K562 (cell line): ENCODE data around the gene KBTBD2. TPM values are rescaled to one million over a fixed set of nuclear protein-coding genes. Genes with fewer than 3 reads are reported as not detected.
A peak's percentile ranks its signal among the peaks of the same experiment; 100 is the strongest.

Source experiments
- BACH1 ChIP-seq: fragments of 200-800 bp; sonication (Bioruptor generic); IDR thresholded peaks from 2 replicates; pipeline ENCODE4 v1.6.1; 2016; ENCODE audit warnings: missing genetic modification characterization, missing compliant biosample characterization
- ELK1 ChIP-seq: sonication (generic); formaldehyde crosslinking; IDR thresholded peaks from 2 replicates; pipeline ENCODE4 v1.8.1; 2022; ENCODE audit warnings: missing genetic modification reagents
- NEUROD1 ChIP-seq: fragments of 150-350 bp; IDR thresholded peaks from 2 replicates; pipeline ENCODE4 v1.6.1; 2014; ENCODE audit warnings: borderline replicate concordance, low read length, low read depth; ENCODE audit not compliant: partially characterized antibody
- NFE2L1 ChIP-seq: fragments of 450-650 bp; IDR thresholded peaks from 2 replicates; pipeline ENCODE4 v1.6.1; 2016; ENCODE audit warnings: missing genetic modification characterization, low read depth, mild to moderate bottlenecking, missing compliant biosample characterization, moderate library complexity, borderline replicate concordance
- OTX1 ChIP-seq: fragments of 450-650 bp; formaldehyde crosslinking; IDR thresholded peaks from 2 replicates; pipeline ENCODE4 v1.4.0; 2022; ENCODE audit warnings: mild to moderate bottlenecking
- PML ChIP-seq: IDR thresholded peaks from 2 replicates; pipeline ENCODE4 v1.6.1; 2012; ENCODE audit warnings: low read length, inconsistent platforms
- TCFL5 ChIP-seq: fragments of 250-450 bp; sonication (Bioruptor Pico); conservative IDR thresholded peaks from 2 replicates; pipeline ENCODE4 v1.6.1; 2021; ENCODE audit warnings: mild to moderate bottlenecking, moderate library complexity, matching md5 sums
- TFAM ChIP-seq: fragments of 250-450 bp; sonication (Bioruptor Pico); conservative IDR thresholded peaks from 2 replicates; pipeline ENCODE4 v1.5.0; 2021; ENCODE audit warnings: mild to moderate bottlenecking, moderate library complexity
- TFAP4 ChIP-seq: sonication (generic); formaldehyde crosslinking; IDR thresholded peaks from 2 replicates; pipeline ENCODE4 v1.8.0; 2022; ENCODE audit warnings: missing genetic modification reagents, mild to moderate bottlenecking, moderate library complexity, borderline replicate concordance
- WHSC1 ChIP-seq: IDR thresholded peaks from one replicate; pipeline ENCODE4 v1.6.1; 2012; ENCODE audit warnings: low read length, control low read depth, inconsistent platforms
- YY1 ChIP-seq, 3 experiments: IDR thresholded peaks; 2 replicates each; pipeline ENCODE4 v1.6.1; 2011; ENCODE audit warnings: low read length in 2 of 3, mild to moderate bottlenecking in 2 of 3, moderate library complexity in 2 of 3, borderline replicate concordance in 1 of 3, control low read depth in 1 of 3, low read depth in 1 of 3; ENCODE audit not compliant: insufficient read depth in 3 of 3, insufficient replicate concordance in 2 of 3, control insufficient read depth in 1 of 3, insufficient read length in 1 of 3; ENCODE audit errors: extremely low read depth in 1 of 3
- ZNF143 ChIP-seq: sonication (generic); formaldehyde crosslinking; IDR thresholded peaks from 2 replicates; pipeline ENCODE4 v1.9.0; 2022; ENCODE audit warnings: mild to moderate bottlenecking, missing genetic modification reagents
- polyA plus RNA-seq, 8 experiments: library from polyadenylated mRNA; depleted of rRNA in 4 of 8; stranded (reverse) in 5 of 8; unstranded in 3 of 8; fragments of >200 nt; fragmentation: Nextera tagmentation in 2 of 8; fragmentation: Illumina TruSeq in 1 of 8; extraction: Ambion mirVana in 2 of 8; extraction: Trizol in 1 of 8; gene quantifications; 2 replicates each; pipeline versions ENCODE4 v1.2.1 to v1.2.3, GENCODE V29; 2011 to 2014; ENCODE audit warnings: inconsistent platforms in 1 of 8, missing spikeins in 1 of 8
- total RNA-seq, 7 experiments: library from RNA; depleted of rRNA in 6 of 7; stranded (reverse); fragments of >200 nt in 6 of 7; fragmentation: Illumina TruSeq in 2 of 7; extraction: Trizol in 2 of 7; gene quantifications; 2 replicates each; pipeline versions ENCODE4 v1.2.1 to v1.2.3, GENCODE V29; 2011 to 2021; ENCODE audit warnings: low replicate concordance in 1 of 7
- TF ChIP-seq, protein P1 (sequence below): fragments of 450-650 bp; IDR thresholded peaks from 2 replicates; pipeline ENCODE4 v1.6.1; 2017; ENCODE audit warnings: mild to moderate bottlenecking, moderate library complexity
- TF ChIP-seq, protein P2 (sequence below): fragments of 450-650 bp; IDR thresholded peaks from 2 replicates; pipeline ENCODE4 v1.6.1; 2016; ENCODE audit warnings: low read depth

Gene KBTBD2
- total and polyA plus RNA-seq, 9 of the 15 experiments (the other 6 are each of a cell fraction or from before 2014, with no cell fraction given): 22.8 to 62.2 (median 30.8) TPM

DNA sequence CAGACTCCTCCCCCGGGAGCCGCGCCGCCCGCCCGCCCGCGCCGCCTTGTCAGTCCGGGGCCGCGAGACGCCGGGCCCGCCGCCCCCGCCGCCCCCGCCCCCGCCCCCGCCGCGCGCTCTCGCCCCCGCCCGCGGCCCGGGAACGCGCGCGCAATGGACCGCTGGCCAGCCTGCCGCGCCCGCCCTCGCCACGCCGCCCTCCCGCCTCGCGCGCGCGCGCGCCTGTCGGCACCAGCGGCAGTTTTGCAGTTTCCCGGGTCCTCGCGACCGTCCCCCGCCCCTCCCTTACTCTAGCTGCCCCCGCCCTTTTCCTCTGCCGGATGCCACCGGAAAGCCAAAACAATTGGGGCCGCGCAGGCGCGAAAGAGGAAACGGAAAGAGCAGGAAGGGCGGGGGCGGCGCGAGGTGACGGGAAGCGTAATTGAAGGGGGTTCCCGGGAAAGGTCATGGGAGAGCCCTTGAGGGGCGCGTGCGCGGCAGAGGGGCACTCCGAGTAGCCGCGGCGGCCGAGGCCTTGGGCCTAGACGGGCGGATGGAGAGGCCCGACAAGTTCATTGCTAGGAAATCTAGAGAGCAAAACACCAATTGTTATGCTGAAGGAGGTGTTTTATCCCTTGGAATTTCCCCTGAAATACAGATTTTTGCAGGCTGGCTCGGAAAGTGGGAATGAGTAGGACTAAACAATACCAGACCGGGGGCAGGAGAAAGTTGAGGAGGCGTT lies 400 bp upstream of the KBTBD2 start (continued):
- no peak for TF ChIP-seq OTX1 (CRISPR knock-in tag)
- TF ChIP-seq TCFL5 (CRISPR knock-in tag): no peak
- TF ChIP-seq YY1 (IDR thresholded peaks at IDR 0.05; ENCODE audit: borderline replicate concordance in 1 of 3, control insufficient read depth in 1 of 3, extremely low read depth in 1 of 3, insufficient read depth in 3 of 3, insufficient read length in 1 of 3, insufficient replicate concordance in 2 of 3, low read depth in 1 of 3, low read length in 2 of 3): peak in 1 of 3 experiments; percentile 28
- TF ChIP-seq BACH1 (tag): no peak
- no peak for TF ChIP-seq NFE2L1 (tag)
- TF ChIP-seq ELK1 (CRISPR knock-in tag): no peak
- TF ChIP-seq, protein P1, sequence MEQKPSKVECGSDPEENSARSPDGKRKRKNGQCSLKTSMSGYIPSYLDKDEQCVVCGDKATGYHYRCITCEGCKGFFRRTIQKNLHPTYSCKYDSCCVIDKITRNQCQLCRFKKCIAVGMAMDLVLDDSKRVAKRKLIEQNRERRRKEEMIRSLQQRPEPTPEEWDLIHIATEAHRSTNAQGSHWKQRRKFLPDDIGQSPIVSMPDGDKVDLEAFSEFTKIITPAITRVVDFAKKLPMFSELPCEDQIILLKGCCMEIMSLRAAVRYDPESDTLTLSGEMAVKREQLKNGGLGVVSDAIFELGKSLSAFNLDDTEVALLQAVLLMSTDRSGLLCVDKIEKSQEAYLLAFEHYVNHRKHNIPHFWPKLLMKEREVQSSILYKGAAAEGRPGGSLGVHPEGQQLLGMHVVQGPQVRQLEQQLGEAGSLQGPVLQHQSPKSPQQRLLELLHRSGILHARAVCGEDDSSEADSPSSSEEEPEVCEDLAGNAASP: no peak
- TF ChIP-seq TFAP4 (CRISPR knock-in tag): peak; percentile 23; the same call in 1 of the 2 replicates
- no peak for TF ChIP-seq ZNF143
- no peak for TF ChIP-seq TFAM
- 0 out of 2 replicates have a peak, but pooled peaks have one; percentile 48 for TF ChIP-seq PML
- no peak for TF ChIP-seq NEUROD1
- no peak for TF ChIP-seq WHSC1
- TF ChIP-seq, protein P2, sequence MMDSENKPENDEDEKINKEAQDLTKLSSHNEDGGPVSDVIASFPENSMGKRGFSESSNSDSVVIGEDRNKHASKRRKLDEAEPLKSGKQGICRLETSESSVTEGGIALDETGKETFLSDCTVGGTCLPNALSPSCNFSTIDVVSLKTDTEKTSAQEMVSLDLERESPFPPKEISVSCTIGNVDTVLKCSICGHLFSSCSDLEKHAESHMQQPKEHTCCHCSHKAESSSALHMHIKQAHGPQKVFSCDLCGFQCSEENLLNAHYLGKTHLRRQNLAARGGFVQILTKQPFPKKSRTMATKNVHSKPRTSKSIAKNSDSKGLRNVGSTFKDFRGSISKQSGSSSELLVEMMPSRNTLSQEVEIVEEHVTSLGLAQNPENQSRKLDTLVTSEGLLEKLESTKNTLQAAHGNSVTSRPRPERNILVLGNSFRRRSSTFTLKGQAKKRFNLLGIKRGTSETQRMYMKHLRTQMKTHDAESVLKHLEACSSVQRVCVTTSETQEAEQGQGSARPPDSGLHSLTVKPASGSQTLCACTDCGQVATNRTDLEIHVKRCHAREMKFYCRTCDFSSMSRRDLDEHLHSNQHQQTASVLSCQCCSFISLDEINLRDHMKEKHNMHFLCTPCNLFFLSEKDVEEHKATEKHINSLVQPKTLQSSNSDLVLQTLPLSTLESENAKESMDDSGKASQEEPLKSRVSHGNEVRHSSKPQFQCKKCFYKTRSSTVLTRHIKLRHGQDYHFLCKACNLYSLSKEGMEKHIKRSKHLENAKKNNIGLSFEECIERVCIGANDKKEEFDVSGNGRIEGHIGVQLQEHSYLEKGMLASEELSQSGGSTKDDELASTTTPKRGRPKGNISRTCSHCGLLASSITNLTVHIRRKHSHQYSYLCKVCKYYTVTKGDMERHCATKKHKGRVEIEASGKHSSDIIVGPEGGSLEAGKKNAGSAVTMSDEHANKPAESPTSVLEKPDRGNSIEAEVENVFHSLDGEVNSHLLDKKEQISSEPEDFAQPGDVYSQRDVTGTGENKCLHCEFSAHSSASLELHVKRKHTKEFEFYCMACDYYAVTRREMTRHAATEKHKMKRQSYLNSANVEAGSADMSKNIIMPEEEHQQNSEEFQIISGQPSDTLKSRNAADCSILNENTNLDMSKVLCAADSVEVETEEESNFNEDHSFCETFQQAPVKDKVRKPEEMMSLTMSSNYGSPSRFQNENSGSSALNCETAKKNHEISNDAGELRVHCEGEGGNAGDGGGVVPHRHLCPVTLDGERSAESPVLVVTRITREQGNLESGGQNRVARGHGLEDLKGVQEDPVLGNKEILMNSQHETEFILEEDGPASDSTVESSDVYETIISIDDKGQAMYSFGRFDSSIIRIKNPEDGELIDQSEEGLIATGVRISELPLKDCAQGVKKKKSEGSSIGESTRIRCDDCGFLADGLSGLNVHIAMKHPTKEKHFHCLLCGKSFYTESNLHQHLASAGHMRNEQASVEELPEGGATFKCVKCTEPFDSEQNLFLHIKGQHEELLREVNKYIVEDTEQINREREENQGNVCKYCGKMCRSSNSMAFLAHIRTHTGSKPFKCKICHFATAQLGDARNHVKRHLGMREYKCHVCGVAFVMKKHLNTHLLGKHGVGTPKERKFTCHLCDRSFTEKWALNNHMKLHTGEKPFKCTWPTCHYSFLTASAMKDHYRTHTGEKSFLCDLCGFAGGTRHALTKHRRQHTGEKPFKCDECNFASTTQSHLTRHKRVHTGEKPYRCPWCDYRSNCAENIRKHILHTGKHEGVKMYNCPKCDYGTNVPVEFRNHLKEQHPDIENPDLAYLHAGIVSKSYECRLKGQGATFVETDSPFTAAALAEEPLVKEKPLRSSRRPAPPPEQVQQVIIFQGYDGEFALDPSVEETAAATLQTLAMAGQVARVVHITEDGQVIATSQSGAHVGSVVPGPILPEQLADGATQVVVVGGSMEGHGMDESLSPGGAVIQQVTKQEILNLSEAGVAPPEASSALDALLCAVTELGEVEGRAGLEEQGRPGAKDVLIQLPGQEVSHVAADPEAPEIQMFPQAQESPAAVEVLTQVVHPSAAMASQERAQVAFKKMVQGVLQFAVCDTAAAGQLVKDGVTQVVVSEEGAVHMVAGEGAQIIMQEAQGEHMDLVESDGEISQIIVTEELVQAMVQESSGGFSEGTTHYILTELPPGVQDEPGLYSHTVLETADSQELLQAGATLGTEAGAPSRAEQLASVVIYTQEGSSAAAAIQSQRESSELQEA: no peak
